COLO668 (cell line): ENCODE data around the gene RRP15.
"Not testable (repeated sequence)": the region's sequence is repeated elsewhere in the genome, so short reads cannot be mapped to it uniquely, and the experiment has no call there.

Experiments used
- DNase-seq: peaks from one replicate; lab custom pipeline; 2025; ENCODE audit not compliant: unreplicated experiment; lab: John Stamatoyannopoulos, UW

The RRP15 gene

GRCh38 chr1:218296162-218296561, 11.1 kb downstream of the RRP15 start:
- no peak for DNase-seq

- DNase-seq, result no peak
These were observed 12.4 kb downstream of the RRP15 start for GRCh38 chr1:218297461-218297860.

GRCh38 chr1:218297867-218298266, 12.8 kb downstream of the RRP15 start:
- DNase-seq, result no peak

GRCh38 chr1:218298398-218298797, 13.3 kb downstream of the RRP15 start:
- no peak for DNase-seq

- no peak for DNase-seq
These were observed 14.3 kb downstream of the RRP15 start for GRCh38 chr1:218299416-218299815.

GRCh38 chr1:218301217-218301616, 16.1 kb downstream of the RRP15 start:
- DNase-seq, result no peak

- no peak for DNase-seq
These were observed 17.1 kb downstream of the RRP15 start for GRCh38 chr1:218302155-218302554.

- no peak for DNase-seq
These were observed 18.2 kb downstream of the RRP15 start for GRCh38 chr1:218303176-218303879.

GRCh38 chr1:218304281-218305039, 19.4 kb downstream of the RRP15 start:
- peak; percentile 59 for DNase-seq

GRCh38 chr1:218305472-218306064, 20.5 kb downstream of the RRP15 start:
- DNase-seq, result no peak

GRCh38 chr1:218312509-218312908, 27.4 kb downstream of the RRP15 start:
- no peak for DNase-seq

GRCh38 chr1:218314316-218314715, 29.2 kb downstream of the RRP15 start:
- no peak for DNase-seq

GRCh38 chr1:218315638-218316037, 30.5 kb downstream of the RRP15 start:
- no peak for DNase-seq

GRCh38 chr1:218317061-218317460, 32.0 kb downstream of the RRP15 start:
- DNase-seq, result no peak

GRCh38 chr1:218320182-218320581, 35.1 kb downstream of the RRP15 start:
- not testable (repeated sequence) for DNase-seq

- no peak for DNase-seq
These were observed 37.7 kb downstream of the RRP15 start for GRCh38 chr1:218322762-218323161.

- no peak for DNase-seq
These were observed 38.6 kb downstream of the RRP15 start for GRCh38 chr1:218323568-218324225.

GRCh38 chr1:218324226-218324580, 39.1 kb downstream of the RRP15 start:
- DNase-seq, result no peak

- no peak for DNase-seq
These were observed 43.7 kb downstream of the RRP15 start for GRCh38 chr1:218328769-218329168.

- no peak for DNase-seq
These were observed 45.0 kb downstream of the RRP15 start for GRCh38 chr1:218330043-218330623.

- DNase-seq, result no peak
These were observed 47.3 kb downstream of the RRP15 start for GRCh38 chr1:218332416-218332815.
